ENCODE measurements around the gene ZNF648. TPM values are rescaled to one million over a fixed set of nuclear protein-coding genes. Genes with fewer than 3 reads are reported as not detected.

The ZNF648 gene
- total RNA-seq, 2 experiments from 2014 or later = not detected

DNA sequence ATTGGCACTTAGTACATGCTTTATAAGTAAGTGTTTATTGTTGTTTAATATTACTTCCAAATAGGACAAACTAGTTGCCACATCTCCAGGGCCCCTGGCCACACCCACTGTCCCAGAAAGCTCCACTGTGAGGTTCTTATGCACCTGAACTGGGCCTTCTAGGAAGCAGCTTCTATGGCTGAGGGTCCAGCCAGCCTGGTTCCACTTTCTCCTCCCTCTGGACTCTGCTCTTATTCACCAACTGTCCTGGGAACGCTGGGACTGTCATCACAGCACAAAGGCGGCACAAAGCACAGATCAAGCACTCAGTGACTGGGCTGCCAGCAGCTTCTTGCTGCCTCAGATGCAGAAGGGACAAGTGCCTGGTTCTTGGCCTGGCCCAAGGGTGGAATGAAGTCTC, 29.6 kb upstream of the ZNF648 start:
- H3K27ac Mint-ChIP-seq = no peak overlapping the region
- H3K4me3 Mint-ChIP-seq = no peak overlapping the region
- POLR2A ChIA-PET = no interaction called here
- intact Hi-C loops (cut with DNase I, micrococcal nuclease) = no loop called here
- H3K27me3 Mint-ChIP-seq = peaks cover 4% of the 10 kb centered on the region
- DNase-seq (no peak), ATAC-seq (no peak)
- H3K36me3 Mint-ChIP-seq (ENCODE audit: low read depth) = no peaks in the 10 kb centered on the region
- no peaks in the 10 kb centered on the region for H3K9me3 Mint-ChIP-seq (ENCODE audit: low read depth)
- CTCF ChIA-PET = interaction anchor here (1.4 kb wide), 1 partner anchor 52 kb away, joined by 5 read pairs; no protein-coding TSS in a partner anchor
- H3K4me1 Mint-ChIP-seq = peaks cover 26% of the 10 kb centered on the region

DNA sequence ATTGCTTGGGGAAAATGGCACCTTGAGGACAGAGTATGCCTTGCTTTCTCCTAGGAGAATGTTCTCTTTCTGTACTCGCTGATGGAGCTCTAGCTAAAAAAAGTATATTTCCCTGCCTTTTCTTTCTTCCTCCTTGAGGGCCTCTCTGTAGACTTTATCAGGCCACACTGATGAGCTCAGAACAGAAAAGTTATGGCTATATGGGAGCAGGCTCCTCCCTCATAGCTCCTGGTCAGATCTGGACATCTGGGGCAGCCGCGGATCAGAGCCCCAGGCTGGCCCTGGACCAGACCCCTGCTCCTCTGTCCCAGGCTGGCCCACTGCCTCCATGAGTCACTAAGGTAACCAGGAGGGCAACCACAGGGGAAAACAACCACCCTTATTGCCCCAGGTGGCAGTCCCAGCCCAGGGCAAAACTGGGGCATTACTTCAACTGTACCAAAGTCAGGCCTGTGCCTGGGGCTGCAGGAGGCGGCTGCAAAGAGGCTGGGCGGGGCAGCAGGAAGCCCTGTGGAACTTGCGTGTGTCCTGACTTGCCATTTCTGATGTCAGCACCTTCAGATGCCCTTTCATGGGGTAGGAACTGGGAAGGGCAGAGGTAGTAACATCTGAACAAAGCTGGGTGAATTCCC, 26.3 kb upstream of the ZNF648 start:
- Mint-ChIP-seq H3K27me3 (no peaks in the 10 kb centered on the region), H3K4me1 (peaks cover 38% of the 10 kb centered on the region), H3K27ac (no peak overlapping the region), H3K36me3 (ENCODE audit: low read depth) (no peaks in the 10 kb centered on the region), H3K4me3 (no peak overlapping the region), H3K9me3 (ENCODE audit: low read depth) (no peaks in the 10 kb centered on the region)
- POLR2A ChIA-PET = no interaction called here
- intact Hi-C loops (cut with DNase I, micrococcal nuclease) = loop anchor here in 1 of 2 experiments (5.0 to 10.0 kb wide), 2 partner anchors 613 to 694 kb away; no protein-coding TSS in a partner anchor
- DNase-seq = no peak
- no peak for ATAC-seq
- CTCF ChIA-PET = interaction anchor here (0.7 to 5.4 kb wide), 8 partner anchors 15 to 603 kb away, joined by 3 to 75 read pairs (median 3); no protein-coding TSS in a partner anchor

DNA sequence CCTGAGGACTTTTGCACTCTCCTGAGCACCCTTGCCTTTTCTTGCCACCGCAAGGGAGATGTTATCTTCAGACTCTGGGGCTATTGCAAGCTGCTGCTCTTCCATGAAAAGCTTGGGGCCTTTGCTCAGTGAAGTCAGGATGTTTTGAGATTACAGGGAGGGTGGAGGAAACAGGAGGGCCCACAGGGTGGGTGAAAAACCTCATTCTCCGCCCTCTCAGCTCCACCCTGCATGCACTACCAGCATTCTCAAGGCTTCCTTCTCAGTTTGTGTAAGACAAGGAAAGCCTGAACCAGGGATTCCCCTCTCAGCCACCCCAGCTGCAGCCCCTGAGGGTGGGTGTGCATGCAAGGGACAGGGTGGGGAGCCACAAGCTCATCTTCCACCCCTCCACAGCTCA, 25.8 kb upstream of the ZNF648 start:
- intact Hi-C loops (cut with DNase I, micrococcal nuclease) = loop anchor here in 1 of 2 experiments (5.0 to 10.0 kb wide), 2 partner anchors 613 to 695 kb away; no protein-coding TSS in a partner anchor
- Mint-ChIP-seq H3K4me1 (peaks cover 38% of the 10 kb centered on the region), H3K27me3 (no peaks in the 10 kb centered on the region), H3K36me3 (ENCODE audit: low read depth) (no peaks in the 10 kb centered on the region), H3K27ac (peak overlapping the region; percentile 51), H3K9me3 (ENCODE audit: low read depth) (no peaks in the 10 kb centered on the region), H3K4me3 (no peak overlapping the region)
- ChIA-PET CTCF (interaction anchor here (0.7 to 5.4 kb wide), 9 partner anchors 14 to 603 kb away, joined by 3 to 75 read pairs (median 3); no protein-coding TSS in a partner anchor), POLR2A (no interaction called here)
- ATAC-seq (peak; percentile 21), DNase-seq (no peak)

DNA sequence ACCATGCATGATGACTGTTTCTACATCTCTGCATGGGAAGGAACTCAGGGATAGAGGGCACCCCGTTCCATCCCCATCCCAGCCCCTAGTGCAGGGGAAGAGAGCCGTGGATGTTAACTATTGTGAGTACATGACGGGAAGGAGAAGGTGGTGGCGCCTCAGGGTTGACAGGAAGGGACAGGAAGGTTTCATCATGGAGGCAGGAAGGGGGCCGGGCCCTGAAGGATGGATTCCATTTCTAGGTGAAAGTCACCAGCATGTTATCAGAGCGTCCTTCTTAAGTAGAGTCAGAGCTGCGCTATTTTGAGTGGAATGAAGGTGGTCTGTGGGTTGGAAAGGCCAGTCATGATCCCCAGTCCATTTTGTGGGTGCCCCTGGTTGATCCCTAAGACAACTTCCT, 25.1 kb upstream of the ZNF648 start:
- H3K27me3 Mint-ChIP-seq = no peaks in the 10 kb centered on the region
- no peak overlapping the region for H3K4me3 Mint-ChIP-seq
- ChIA-PET POLR2A (no interaction called here), CTCF (interaction anchor here (1.1 to 5.4 kb wide), 2 partner anchors 290 to 309 kb away, joined by 4 to 75 read pairs; no protein-coding TSS in a partner anchor)
- no peaks in the 10 kb centered on the region for H3K36me3 Mint-ChIP-seq (ENCODE audit: low read depth)
- ATAC-seq (no peak), DNase-seq (no peak)
- H3K27ac Mint-ChIP-seq = peak overlapping the region; percentile 33
- intact Hi-C loops (cut with DNase I, micrococcal nuclease) = loop anchor here in 1 of 2 experiments (5.0 to 10.0 kb wide), 2 partner anchors 612 to 696 kb away; no protein-coding TSS in a partner anchor
- no peaks in the 10 kb centered on the region for H3K9me3 Mint-ChIP-seq (ENCODE audit: low read depth)
- H3K4me1 Mint-ChIP-seq = peaks cover 38% of the 10 kb centered on the region

DNA sequence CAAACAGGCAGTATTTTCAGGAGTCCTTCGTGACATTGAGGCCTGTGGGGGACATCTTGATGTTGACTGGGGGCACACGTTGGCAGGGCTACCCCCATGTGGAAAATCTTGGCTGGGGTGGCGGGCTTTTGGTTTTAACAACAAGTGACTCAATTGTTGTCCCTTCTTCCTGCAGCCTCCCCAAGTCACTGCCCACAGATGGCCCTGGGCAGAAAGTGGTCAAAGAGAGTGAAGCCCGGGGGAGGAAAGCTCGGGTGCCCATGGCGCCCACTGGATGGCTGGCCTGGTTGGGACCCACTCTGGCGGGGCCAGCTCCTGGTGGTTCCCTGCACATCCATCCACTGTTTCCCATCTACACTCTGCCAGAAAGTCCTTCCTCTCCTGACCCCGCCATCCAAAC, 24.6 kb upstream of the ZNF648 start:
- ATAC-seq (no peak), DNase-seq (no peak)
- Mint-ChIP-seq H3K4me3 (no peak overlapping the region), H3K27me3 (no peaks in the 10 kb centered on the region), H3K9me3 (ENCODE audit: low read depth) (no peaks in the 10 kb centered on the region), H3K27ac (no peak overlapping the region), H3K36me3 (ENCODE audit: low read depth) (no peaks in the 10 kb centered on the region), H3K4me1 (peaks cover 38% of the 10 kb centered on the region)
- ChIA-PET CTCF (interaction anchor here (0.9 to 5.4 kb wide), 6 partner anchors 14 to 503 kb away, joined by 3 to 75 read pairs (median 5); partner anchors contain the start of gene RNASEL), POLR2A (no interaction called here)
- intact Hi-C loops (cut with DNase I, micrococcal nuclease) = loop anchor here in 1 of 2 experiments (5.0 to 10.0 kb wide), 2 partner anchors 611 to 696 kb away; no protein-coding TSS in a partner anchor

DNA sequence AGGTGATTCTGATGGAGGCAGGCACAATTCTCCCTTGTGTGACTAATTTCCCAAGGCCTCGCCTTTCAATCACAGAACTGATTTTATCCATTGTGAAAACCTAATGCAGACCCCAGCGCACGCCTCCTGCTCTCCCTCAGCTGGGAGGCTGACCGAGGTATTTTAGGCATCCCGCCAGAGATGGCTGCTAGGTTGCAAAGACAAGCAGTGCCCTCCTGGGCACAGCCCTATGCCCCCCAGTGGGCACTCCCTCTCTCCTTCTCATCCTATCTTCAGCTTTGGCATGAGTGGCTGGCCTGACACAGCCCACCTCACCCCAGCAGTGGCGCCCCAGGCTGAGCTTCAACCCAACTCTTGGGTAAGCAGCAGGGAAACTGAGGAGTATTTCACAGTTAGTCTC, 24.2 kb upstream of the ZNF648 start:
- H3K27ac Mint-ChIP-seq = no peak overlapping the region
- CTCF ChIA-PET = interaction anchor here (0.7 to 5.4 kb wide), 8 partner anchors 14 to 503 kb away, joined by 3 to 75 read pairs (median 4); partner anchors contain the start of gene RNASEL
- POLR2A ChIA-PET = no interaction called here
- H3K36me3 Mint-ChIP-seq (ENCODE audit: low read depth) = no peaks in the 10 kb centered on the region
- H3K27me3 Mint-ChIP-seq = no peaks in the 10 kb centered on the region
- no peak for DNase-seq
- peaks cover 38% of the 10 kb centered on the region for H3K4me1 Mint-ChIP-seq
- H3K9me3 Mint-ChIP-seq (ENCODE audit: low read depth) = no peaks in the 10 kb centered on the region
- no peak overlapping the region for H3K4me3 Mint-ChIP-seq
- intact Hi-C loops (cut with DNase I, micrococcal nuclease) = loop anchor here (1.0 to 10.0 kb wide), 7 partner anchors 57 to 699 kb away; no protein-coding TSS in a partner anchor
- ATAC-seq = no peak

DNA sequence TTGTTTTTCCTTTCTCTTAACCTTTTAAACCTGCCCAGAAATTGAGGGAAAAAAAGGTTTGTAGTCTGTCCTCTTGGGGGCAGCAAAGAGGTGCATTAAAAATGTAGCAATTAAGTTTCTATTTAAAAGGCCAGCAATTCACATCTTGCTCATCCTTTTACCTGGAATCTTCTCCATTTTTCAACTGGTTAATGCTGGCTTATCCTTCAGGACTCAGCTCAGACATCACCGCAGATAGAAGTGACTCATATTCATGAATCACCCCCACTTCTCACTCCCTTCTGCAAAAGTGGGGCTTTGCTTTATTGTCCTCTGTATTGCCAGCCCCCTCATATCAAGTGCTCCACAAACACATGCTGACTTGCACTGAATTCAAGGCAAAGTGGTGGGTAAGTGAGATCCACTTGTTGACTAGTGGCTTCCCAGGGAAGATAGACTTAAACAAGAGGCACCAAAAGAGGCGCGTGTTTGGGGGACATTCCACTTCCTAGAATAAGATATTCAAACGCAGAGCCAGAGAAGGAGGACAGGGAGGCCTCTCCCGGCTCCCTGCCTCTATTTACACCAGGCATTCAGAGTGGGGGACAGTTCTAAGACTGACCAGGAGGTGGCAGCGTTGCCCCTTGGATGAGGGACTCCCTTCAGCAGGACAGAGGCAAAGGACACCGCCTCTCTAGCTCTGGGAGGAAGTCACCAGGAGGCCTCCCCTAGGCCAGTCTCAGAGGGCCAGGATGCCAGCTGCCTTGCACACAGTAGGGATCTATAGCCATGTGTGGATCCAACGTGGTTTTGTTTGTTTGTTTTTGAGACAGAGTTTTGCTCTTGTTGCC, 23.2 kb upstream of the ZNF648 start:
- Mint-ChIP-seq H3K4me1 (peaks cover 38% of the 10 kb centered on the region), H3K27ac (no peak overlapping the region), H3K27me3 (no peaks in the 10 kb centered on the region), H3K4me3 (no peak overlapping the region), H3K36me3 (ENCODE audit: low read depth) (no peaks in the 10 kb centered on the region), H3K9me3 (ENCODE audit: low read depth) (no peaks in the 10 kb centered on the region)
- DNase-seq (peak; percentile 89), ATAC-seq (peak; percentile 90)
- CTCF ChIA-PET = interaction anchor here (0.5 to 5.4 kb wide), 20 partner anchors 10 to 707 kb away, joined by 3 to 75 read pairs (median 3); partner anchors contain the start of genes RNASEL and TEDDM1
- POLR2A ChIA-PET = no interaction called here
- intact Hi-C loops (cut with DNase I, micrococcal nuclease) = loop anchor here (1.0 to 10.0 kb wide), 7 partner anchors 58 to 700 kb away; no protein-coding TSS in a partner anchor

DNA sequence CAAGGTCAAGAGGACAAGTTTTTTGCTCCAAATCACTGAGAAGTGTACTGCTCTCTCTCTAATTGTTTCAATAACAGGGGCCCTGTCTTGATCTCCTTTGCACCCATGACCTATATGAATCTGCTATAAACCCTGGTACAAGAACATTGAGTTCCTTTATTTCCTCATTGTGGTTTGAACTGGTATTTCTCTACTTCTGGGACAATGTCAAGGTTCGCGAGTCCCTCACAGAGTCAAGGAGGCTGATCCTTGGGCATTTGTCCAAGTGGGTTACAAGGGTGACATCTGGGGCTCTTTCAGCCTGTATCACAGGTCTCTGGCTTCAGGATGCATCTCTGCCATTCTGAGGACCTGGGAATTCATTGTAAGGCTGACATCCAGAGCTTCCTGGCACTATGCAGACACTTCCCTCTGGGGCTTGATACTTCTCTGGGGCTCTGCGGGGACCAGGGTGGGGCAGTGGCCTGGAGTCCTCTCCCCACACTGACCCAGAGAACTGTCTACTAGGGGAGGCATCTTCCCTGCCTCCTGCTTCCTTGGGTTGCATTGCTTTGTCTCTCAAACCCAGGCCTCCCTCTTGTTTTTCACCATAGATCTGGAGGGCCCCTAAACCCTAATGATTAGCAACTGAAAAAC, 22.5 kb upstream of the ZNF648 start:
- intact Hi-C loops (cut with DNase I, micrococcal nuclease) = loop anchor here (2.0 to 10.0 kb wide), 4 partner anchors 59 to 701 kb away; no protein-coding TSS in a partner anchor
- POLR2A ChIA-PET = no interaction called here
- DNase-seq (no peak), ATAC-seq (no peak)
- no peaks in the 10 kb centered on the region for H3K9me3 Mint-ChIP-seq (ENCODE audit: low read depth)
- H3K4me1 Mint-ChIP-seq = peaks cover 38% of the 10 kb centered on the region
- H3K36me3 Mint-ChIP-seq (ENCODE audit: low read depth) = no peaks in the 10 kb centered on the region
- no peaks in the 10 kb centered on the region for H3K27me3 Mint-ChIP-seq
- no peak overlapping the region for H3K27ac Mint-ChIP-seq
- CTCF ChIA-PET = interaction anchor here (0.6 to 5.4 kb wide), 4 partner anchors 11 to 707 kb away, joined by 3 to 75 read pairs (median 12); no protein-coding TSS in a partner anchor
- no peak overlapping the region for H3K4me3 Mint-ChIP-seq

DNA sequence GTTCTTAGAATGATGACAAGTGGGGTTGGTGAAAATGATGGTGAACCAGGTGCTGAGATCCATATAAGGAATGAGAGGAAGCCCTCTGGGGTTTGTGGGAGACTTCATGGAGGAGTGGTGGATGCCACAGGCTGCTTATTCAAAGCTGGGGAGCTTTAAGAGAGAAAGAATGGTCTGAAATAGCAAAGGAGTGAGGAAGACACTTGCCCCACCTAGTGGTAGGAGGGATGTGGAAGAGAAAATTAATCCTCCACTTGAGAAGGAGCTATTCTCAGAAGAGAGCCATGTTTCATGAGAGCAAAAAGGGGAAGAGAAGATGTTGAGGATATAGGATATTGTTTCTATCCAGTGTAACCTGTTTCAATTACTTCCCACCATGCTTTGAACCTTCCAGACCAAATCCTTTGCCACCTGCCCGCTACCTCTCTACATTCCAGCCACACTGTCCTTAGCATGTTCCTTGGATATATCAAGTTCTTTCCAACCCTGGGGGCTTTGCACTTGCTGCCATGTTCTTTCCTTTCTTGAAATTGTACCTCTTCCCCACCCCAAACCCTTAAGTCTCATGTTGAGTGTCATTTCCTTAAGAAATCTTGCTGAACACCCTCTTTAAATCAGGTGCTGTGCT, 19.6 kb upstream of the ZNF648 start:
- peaks cover 12% of the 10 kb centered on the region for H3K4me1 Mint-ChIP-seq
- peak; percentile 40 for DNase-seq
- no peaks in the 10 kb centered on the region for H3K9me3 Mint-ChIP-seq (ENCODE audit: low read depth)
- intact Hi-C loops (cut with DNase I, micrococcal nuclease) = loop anchor here (1.0 to 10.0 kb wide), 2 partner anchors 602 to 606 kb away; no protein-coding TSS in a partner anchor
- no peak for ATAC-seq
- no peaks in the 10 kb centered on the region for H3K36me3 Mint-ChIP-seq (ENCODE audit: low read depth)
- no peak overlapping the region for H3K4me3 Mint-ChIP-seq
- H3K27ac Mint-ChIP-seq = no peak overlapping the region
- CTCF ChIA-PET = interaction anchor here (0.5 to 4.8 kb wide), 30 partner anchors 9 to 892 kb away, joined by 3 to 33 read pairs (median 3); no protein-coding TSS in a partner anchor
- no peaks in the 10 kb centered on the region for H3K27me3 Mint-ChIP-seq
- POLR2A ChIA-PET = interaction anchor here (0.7 kb wide), 1 partner anchor 173 kb away, joined by 4 read pairs; no protein-coding TSS in a partner anchor

DNA sequence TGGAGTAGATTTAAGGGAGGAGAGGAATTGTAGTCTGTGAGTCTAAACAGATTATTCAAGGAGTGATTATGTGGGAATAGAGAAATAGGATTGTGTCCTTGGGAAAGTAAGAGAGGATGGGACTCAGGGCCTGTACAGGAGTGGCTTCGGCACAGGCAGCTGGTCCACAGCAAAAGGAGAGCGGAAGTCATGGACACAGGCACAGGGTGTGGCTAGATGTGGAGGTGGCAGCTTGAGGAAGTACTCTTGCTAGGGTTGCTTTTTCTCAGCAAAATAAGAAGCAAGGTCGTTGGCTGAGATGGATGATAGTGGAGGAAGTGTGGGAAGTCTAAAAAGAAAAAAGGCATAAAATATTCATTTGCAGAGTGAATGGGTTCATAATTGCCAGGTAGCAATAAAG, 18.5 kb upstream of the ZNF648 start:
- no peak for ATAC-seq
- Mint-ChIP-seq H3K27ac (no peak overlapping the region), H3K9me3 (ENCODE audit: low read depth) (no peaks in the 10 kb centered on the region), H3K4me3 (no peak overlapping the region), H3K4me1 (peaks cover 6% of the 10 kb centered on the region), H3K27me3 (no peaks in the 10 kb centered on the region), H3K36me3 (ENCODE audit: low read depth) (no peaks in the 10 kb centered on the region)
- no peak for DNase-seq
- ChIA-PET CTCF (interaction anchor here (0.8 to 4.8 kb wide), 15 partner anchors 8 to 891 kb away, joined by 3 to 33 read pairs (median 5); no protein-coding TSS in a partner anchor), POLR2A (no interaction called here)
- intact Hi-C loops (cut with DNase I, micrococcal nuclease) = loop anchor here in 1 of 2 experiments (10.0 kb wide), 1 partner anchor 605 kb away; no protein-coding TSS in a partner anchor

All from activated CD4-positive, alpha-beta T cell treated with anti-CD3 and anti-CD28 coated beads for 36 hours (primary cell).